GM12878 (cell line): Measurements from ENCODE around the gene ABTB1. TPM values are rescaled to one million over a fixed set of nuclear protein-coding genes. Genes with fewer than 3 reads are reported as not detected.

Experiments
- ATAC-seq: fragments of 200-7000 bp; cut with Tn5 transposase; 3 replicates; pipeline ENCODE4 v1.9.1; 2020; ENCODE audit warnings: mild to moderate bottlenecking, moderate library complexity
- BruUV-seq: library from RNA; stranded (reverse); fragments of 400-500 nt; replicated peaks from 2 replicates; lab custom pipeline; 2021; lab: Mats Ljungman, UMichigan
- CTCF ChIA-PET: fragments of 300-600 bp; sonication (Branson Sonifier 250); formaldehyde crosslinking; extraction: SDS; loops from one replicate; lab custom pipeline; 2021; ENCODE audit warnings: inconsistent platforms; lab: Yijun Ruan, JAX
- POLR2A ChIA-PET: fragments of 350-600 bp; formaldehyde crosslinking; extraction: SDS; loops from one replicate; lab custom pipeline; 2021; ENCODE audit warnings: inconsistent platforms; lab: Charles Lee
- RAD21 ChIA-PET: fragments of 300-600 bp; sonication (Branson Sonifier 250); formaldehyde crosslinking; loops from one replicate; lab custom pipeline; 2023; ENCODE audit warnings: antibody characterized with exemption; ENCODE audit not compliant: unreplicated experiment; lab: Charles Lee
- SMC1A ChIA-PET: fragments of 300-600 bp; sonication (Branson Sonifier 250); formaldehyde crosslinking; loops from one replicate; lab custom pipeline; 2023; ENCODE audit not compliant: unreplicated experiment, uncharacterized antibody; lab: Charles Lee
- DNase-seq: peaks from one replicate; pipeline ENCODE4 v3.0.0-alpha.2; 2011; ENCODE audit warnings: low read depth, low spot score
- FAIRE-seq: peaks from 3 replicates; lab custom pipeline; 2011; peaks lifted over from hg19 to GRCh38; lab: Jason Lieb, UNC
- H2AFZ ChIP-seq: 2 replicates; pipeline ENCODE4 v1.6.0; 2011; ENCODE audit warnings: low read depth, low read length, control low read depth; ENCODE audit not compliant: control insufficient read depth
- H3K27ac ChIP-seq: 2 replicates; pipeline ENCODE4 v1.5.1; 2011; ENCODE audit warnings: control low read depth; ENCODE audit not compliant: control insufficient read depth, insufficient read depth
- H3K27me3 ChIP-seq, 2 experiments: replicated peaks in 1 of 2; 2 replicates each; pipeline versions ENCODE4 v1.6.0 to v1.6.1; 2011; ENCODE audit warnings: low read length in 1 of 2; ENCODE audit not compliant: control insufficient read depth in 2 of 2, insufficient read depth in 2 of 2
- H3K36me3 ChIP-seq, 2 experiments: 2 replicates each; pipeline ENCODE4 v1.5.1; 2011; ENCODE audit warnings: low read length in 1 of 2; ENCODE audit not compliant: control insufficient read depth in 2 of 2, insufficient read depth in 2 of 2
- H3K4me1 ChIP-seq: 2 replicates; pipeline ENCODE4 v1.6.1; 2011; ENCODE audit warnings: mild to moderate bottlenecking, low read length, moderate library complexity, mixed read lengths; ENCODE audit not compliant: control insufficient read depth, insufficient read depth
- H3K4me2 ChIP-seq: 2 replicates; pipeline ENCODE4 v1.6.0; 2011; ENCODE audit warnings: control low read depth; ENCODE audit not compliant: control insufficient read depth, insufficient read depth
- H3K4me3 ChIP-seq: fragments of 200-600 bp; sonication (generic); 2 replicates; pipeline ENCODE4 v1.5.1; 2016
- H3K79me2 ChIP-seq: 2 replicates; pipeline ENCODE4 v1.6.0; 2011; ENCODE audit warnings: low read length; ENCODE audit not compliant: control insufficient read depth, insufficient read depth
- H3K9ac ChIP-seq: 2 replicates; pipeline ENCODE4 v1.8.0; 2011; ENCODE audit warnings: low read length, control low read depth, mixed read lengths; ENCODE audit not compliant: control insufficient read depth, insufficient read depth
- H3K9me3 ChIP-seq: replicated peaks from 3 replicates; pipeline ENCODE4 v1.5.1; 2011; ENCODE audit warnings: mild to moderate bottlenecking, low read length; ENCODE audit not compliant: control insufficient read depth, insufficient read depth
- H4K20me1 ChIP-seq: 2 replicates; pipeline ENCODE4 v1.6.0; 2011; ENCODE audit not compliant: control insufficient read depth, insufficient read depth
- CEBPB ChIP-seq, 2 experiments: fragments of 150-350 bp in 1 of 2; IDR thresholded peaks; 2 replicates each; pipeline ENCODE4 v1.6.1; 2012 to 2014; ENCODE audit warnings: low read depth in 2 of 2, low read length in 2 of 2, borderline replicate concordance in 1 of 2, inconsistent platforms in 1 of 2
- ETV6 ChIP-seq, 2 experiments: fragments of 450-650 bp in 1 of 2; IDR thresholded peaks in 1 of 2; conservative IDR thresholded peaks in 1 of 2; 2 replicates each; pipeline ENCODE4 v1.6.1; 2014; ENCODE audit warnings: antibody characterized with exemption in 1 of 2, borderline replicate concordance in 1 of 2, low read depth in 1 of 2, mild to moderate bottlenecking in 1 of 2, moderate library complexity in 1 of 2
- FOS ChIP-seq: IDR thresholded peaks from 3 replicates; pipeline ENCODE4 v1.6.1; 2011; ENCODE audit warnings: borderline replicate concordance; ENCODE audit not compliant: insufficient read length; ENCODE audit errors: extremely low read depth
- MTA3 ChIP-seq: IDR thresholded peaks from 2 replicates; pipeline ENCODE4 v1.6.1; 2012; ENCODE audit warnings: low read length, inconsistent platforms, borderline replicate concordance
- PAX5 ChIP-seq: IDR thresholded peaks from 2 replicates; pipeline ENCODE4 v1.6.1; 2011; ENCODE audit warnings: low read depth, low read length, borderline replicate concordance
- PML ChIP-seq: IDR thresholded peaks from 2 replicates; pipeline ENCODE4 v1.6.1; 2012; ENCODE audit warnings: low read length, inconsistent platforms
- POLR2AphosphoS2 ChIP-seq: IDR thresholded peaks from 2 replicates; pipeline ENCODE4 v1.6.1; 2011; ENCODE audit warnings: low read depth, mild to moderate bottlenecking, low read length, improper control_type of control experiment, moderate library complexity
- SIN3A ChIP-seq: IDR thresholded peaks from 2 replicates; pipeline ENCODE4 v1.6.1; 2012; ENCODE audit warnings: low read depth, low read length, improper control_type of control experiment
- SUPT20H ChIP-seq: IDR thresholded peaks from 2 replicates; pipeline ENCODE4 v1.6.1; 2011; ENCODE audit warnings: low read depth, mild to moderate bottlenecking, low read length, moderate library complexity, borderline replicate concordance; ENCODE audit not compliant: control insufficient read depth
- TBL1XR1 ChIP-seq: IDR thresholded peaks from 2 replicates; pipeline ENCODE4 v1.6.1; 2012; ENCODE audit warnings: low read depth, low read length, improper control_type of control experiment
- WGBS: methylation state at CpG from one replicate; pipeline ENCODE4 v1.1.6; 2016; ENCODE audit warnings: low lambda C conversion rate; ENCODE audit not compliant: insufficient replicate concordance, insufficient coverage; ENCODE audit errors: missing lambda C conversion rate; 5-methylcytosine and 5-hydroxymethylcytosine counted together
- in situ Hi-C: fragments of 300-500 bp; cut with MboI; formaldehyde crosslinking; loops from 9 replicates; pipeline ENCODE4 v1.14.3; 2018; ENCODE audit warnings: mixed read lengths
- intact Hi-C: fragments of 100-400 bp; cut with micrococcal nuclease; formaldehyde crosslinking; loops from one replicate; pipeline ENCODE4 v1.14.2; 2022; ENCODE audit not compliant: unreplicated experiment
- polyA plus RNA-seq, 11 experiments: library from polyadenylated mRNA; depleted of rRNA in 4 of 11; unstranded in 6 of 11; stranded (reverse) in 5 of 11; fragments of >200 nt; fragmentation: Nextera tagmentation in 4 of 11; fragmentation: Illumina TruSeq in 1 of 11; extraction: Ambion mirVana in 4 of 11; extraction: Trizol in 1 of 11; gene quantifications; 1 replicate in 1 of 11; 2 replicates in 10 of 11; pipeline versions ENCODE4 v1.2.1 to v1.2.3, GENCODE V29; 2011 to 2016; ENCODE audit warnings: inconsistent platforms in 2 of 11, missing spikeins in 2 of 11, low read depth in 1 of 11
- total RNA-seq, 4 experiments: library from RNA; depleted of rRNA in 3 of 4; stranded (reverse); fragments of >200 nt in 3 of 4; fragmentation: Illumina TruSeq in 1 of 4; extraction: Trizol in 1 of 4; gene quantifications; 2 replicates each; pipeline versions ENCODE4 v1.2.1 to v1.2.3, GENCODE V29; 2013 to 2021
- TF ChIP-seq, protein P1 (sequence below): fragments of 450-650 bp; formaldehyde crosslinking; IDR thresholded peaks from 2 replicates; pipeline ENCODE4 v1.4.0; 2020; ENCODE audit warnings: mild to moderate bottlenecking, moderate library complexity
- TF ChIP-seq, protein P2 (sequence below): IDR thresholded peaks from 2 replicates; pipeline ENCODE4 v1.6.1; 2012; ENCODE audit warnings: low read depth, low read length, improper control_type of control experiment
- TF ChIP-seq, protein P3 (sequence below): IDR thresholded peaks from 2 replicates; pipeline ENCODE4 v1.6.1; 2012; ENCODE audit warnings: low read depth, low read length, improper control_type of control experiment
- TF ChIP-seq, protein P4 (sequence below): fragments of 450-650 bp; IDR thresholded peaks from 2 replicates; pipeline ENCODE4 v1.6.1; 2017; ENCODE audit warnings: mild to moderate bottlenecking

ABTB1 gene
- total and polyA plus RNA-seq, 10 of the 15 experiments (the other 5 are each of a cell fraction or from before 2014, with no cell fraction given): 0.11 to 10.2 (median 7.1) TPM

DNA sequence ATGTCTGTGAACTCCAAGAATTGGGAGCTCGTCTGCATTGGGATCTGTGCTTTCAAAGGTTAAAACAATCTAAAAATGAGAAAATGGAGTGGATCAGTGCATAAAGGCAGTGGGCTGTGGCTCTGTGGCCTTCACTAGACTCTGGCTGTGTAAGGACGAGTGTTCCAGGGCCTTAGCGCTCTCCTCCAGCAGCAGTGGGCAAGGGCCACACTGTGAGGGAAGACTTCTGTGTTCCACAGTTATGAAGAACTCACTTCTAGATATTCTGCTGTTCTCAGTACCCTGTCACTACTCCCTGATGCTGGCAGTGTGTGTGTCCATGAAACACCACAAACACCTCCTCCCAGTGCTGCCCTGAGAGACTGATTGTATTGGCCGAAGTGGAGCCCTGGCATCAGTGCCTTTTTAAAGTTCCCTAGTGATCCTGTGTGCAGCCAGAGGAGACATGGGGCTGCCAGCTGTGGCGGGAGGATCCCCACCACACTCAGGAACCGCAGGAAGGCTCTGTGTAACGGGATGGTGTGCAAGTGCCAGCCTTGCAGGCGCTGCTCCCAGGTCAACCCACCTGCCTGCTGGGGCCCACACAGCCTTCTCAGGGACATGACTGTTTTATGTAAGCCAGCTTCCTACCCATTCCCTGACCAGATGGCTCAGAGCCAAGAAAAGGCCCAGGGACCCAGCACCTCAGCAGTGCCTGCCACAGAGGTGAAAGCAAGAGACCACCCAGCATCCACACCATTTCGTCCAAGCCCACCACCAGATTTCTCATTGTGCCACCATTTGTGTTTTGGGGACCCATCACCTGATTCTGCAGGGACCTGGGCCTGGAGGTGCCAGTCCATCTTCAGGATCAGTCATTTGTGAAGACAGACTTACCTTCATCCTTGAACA, 40.4 kb downstream of the ABTB1 start:
- Histone ChIP-seq H3K36me3 (peaks cover 28 to 59% of the 10 kb centered on the region in 2 experiments; a peak in 3 of 4 replicates), H3K4me2 (no peak overlapping the region), H3K4me1 (peaks cover 3% of the 10 kb centered on the region; the same call in 1 of the 2 replicates), H3K79me2 (no peaks in the 10 kb centered on the region), H4K20me1 (no peaks in the 10 kb centered on the region), H3K9me3 (no peaks in the 10 kb centered on the region), H3K27ac (no peak overlapping the region), H3K4me3 (no peak overlapping the region), H3K27me3 (no peaks in the 10 kb centered on the region), H2AFZ (no peak overlapping the region), H3K9ac (no peak overlapping the region)
- in situ Hi-C loops: no loop called here
- CTCF ChIA-PET: no interaction called here
- no peak for DNase-seq
- POLR2A ChIA-PET: no interaction called here
- intact Hi-C loops: no loop called here
- SMC1A ChIA-PET: interaction anchor here (0.9 kb wide), 1 partner anchor 112 kb away, joined by 3 read pairs; no protein-coding TSS in a partner anchor
- no TSS peak for BruUV-seq
- RAD21 ChIA-PET: no interaction called here
- 82% methylated on average over 9 of the region's 9 CpGs for WGBS
- no peak for FAIRE-seq
- no peak; the same call in 2 of the 3 replicates for ATAC-seq
- TF ChIP-seq ETV6 (conservative IDR thresholded peaks at IDR 0.05 in 1 of 2, IDR thresholded peaks at IDR 0.05 in 1 of 2; ENCODE audit: borderline replicate concordance in 1 of 2, low read depth in 1 of 2): no peak
- TF ChIP-seq, protein P1, sequence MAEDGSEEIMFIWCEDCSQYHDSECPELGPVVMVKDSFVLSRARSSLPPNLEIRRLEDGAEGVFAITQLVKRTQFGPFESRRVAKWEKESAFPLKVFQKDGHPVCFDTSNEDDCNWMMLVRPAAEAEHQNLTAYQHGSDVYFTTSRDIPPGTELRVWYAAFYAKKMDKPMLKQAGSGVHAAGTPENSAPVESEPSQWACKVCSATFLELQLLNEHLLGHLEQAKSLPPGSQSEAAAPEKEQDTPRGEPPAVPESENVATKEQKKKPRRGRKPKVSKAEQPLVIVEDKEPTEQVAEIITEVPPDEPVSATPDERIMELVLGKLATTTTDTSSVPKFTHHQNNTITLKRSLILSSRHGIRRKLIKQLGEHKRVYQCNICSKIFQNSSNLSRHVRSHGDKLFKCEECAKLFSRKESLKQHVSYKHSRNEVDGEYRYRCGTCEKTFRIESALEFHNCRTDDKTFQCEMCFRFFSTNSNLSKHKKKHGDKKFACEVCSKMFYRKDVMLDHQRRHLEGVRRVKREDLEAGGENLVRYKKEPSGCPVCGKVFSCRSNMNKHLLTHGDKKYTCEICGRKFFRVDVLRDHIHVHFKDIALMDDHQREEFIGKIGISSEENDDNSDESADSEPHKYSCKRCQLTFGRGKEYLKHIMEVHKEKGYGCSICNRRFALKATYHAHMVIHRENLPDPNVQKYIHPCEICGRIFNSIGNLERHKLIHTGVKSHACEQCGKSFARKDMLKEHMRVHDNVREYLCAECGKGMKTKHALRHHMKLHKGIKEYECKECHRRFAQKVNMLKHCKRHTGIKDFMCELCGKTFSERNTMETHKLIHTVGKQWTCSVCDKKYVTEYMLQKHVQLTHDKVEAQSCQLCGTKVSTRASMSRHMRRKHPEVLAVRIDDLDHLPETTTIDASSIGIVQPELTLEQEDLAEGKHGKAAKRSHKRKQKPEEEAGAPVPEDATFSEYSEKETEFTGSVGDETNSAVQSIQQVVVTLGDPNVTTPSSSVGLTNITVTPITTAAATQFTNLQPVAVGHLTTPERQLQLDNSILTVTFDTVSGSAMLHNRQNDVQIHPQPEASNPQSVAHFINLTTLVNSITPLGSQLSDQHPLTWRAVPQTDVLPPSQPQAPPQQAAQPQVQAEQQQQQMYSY (CRISPR knock-in tag): no peak
- TF ChIP-seq FOS: no peak
- no peak for TF ChIP-seq PML
- TF ChIP-seq, protein P2, sequence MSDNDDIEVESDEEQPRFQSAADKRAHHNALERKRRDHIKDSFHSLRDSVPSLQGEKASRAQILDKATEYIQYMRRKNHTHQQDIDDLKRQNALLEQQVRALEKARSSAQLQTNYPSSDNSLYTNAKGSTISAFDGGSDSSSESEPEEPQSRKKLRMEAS: no peak
- TF ChIP-seq PAX5: no peak
- TF ChIP-seq MTA3: no peak
- no peak for TF ChIP-seq TBL1XR1
- no peak for TF ChIP-seq CEBPB (IDR thresholded peaks at IDR 0.05; ENCODE audit: borderline replicate concordance in 1 of 2, low read depth in 2 of 2, low read length in 2 of 2)
- TF ChIP-seq POLR2AphosphoS2: no peak
- TF ChIP-seq, protein P3, sequence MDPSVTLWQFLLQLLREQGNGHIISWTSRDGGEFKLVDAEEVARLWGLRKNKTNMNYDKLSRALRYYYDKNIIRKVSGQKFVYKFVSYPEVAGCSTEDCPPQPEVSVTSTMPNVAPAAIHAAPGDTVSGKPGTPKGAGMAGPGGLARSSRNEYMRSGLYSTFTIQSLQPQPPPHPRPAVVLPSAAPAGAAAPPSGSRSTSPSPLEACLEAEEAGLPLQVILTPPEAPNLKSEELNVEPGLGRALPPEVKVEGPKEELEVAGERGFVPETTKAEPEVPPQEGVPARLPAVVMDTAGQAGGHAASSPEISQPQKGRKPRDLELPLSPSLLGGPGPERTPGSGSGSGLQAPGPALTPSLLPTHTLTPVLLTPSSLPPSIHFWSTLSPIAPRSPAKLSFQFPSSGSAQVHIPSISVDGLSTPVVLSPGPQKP: no peak
- TF ChIP-seq, protein P4, sequence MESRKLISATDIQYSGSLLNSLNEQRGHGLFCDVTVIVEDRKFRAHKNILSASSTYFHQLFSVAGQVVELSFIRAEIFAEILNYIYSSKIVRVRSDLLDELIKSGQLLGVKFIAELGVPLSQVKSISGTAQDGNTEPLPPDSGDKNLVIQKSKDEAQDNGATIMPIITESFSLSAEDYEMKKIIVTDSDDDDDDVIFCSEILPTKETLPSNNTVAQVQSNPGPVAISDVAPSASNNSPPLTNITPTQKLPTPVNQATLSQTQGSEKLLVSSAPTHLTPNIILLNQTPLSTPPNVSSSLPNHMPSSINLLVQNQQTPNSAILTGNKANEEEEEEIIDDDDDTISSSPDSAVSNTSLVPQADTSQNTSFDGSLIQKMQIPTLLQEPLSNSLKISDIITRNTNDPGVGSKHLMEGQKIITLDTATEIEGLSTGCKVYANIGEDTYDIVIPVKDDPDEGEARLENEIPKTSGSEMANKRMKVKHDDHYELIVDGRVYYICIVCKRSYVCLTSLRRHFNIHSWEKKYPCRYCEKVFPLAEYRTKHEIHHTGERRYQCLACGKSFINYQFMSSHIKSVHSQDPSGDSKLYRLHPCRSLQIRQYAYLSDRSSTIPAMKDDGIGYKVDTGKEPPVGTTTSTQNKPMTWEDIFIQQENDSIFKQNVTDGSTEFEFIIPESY: no peak
- no peak for TF ChIP-seq SUPT20H
- TF ChIP-seq SIN3A: no peak
